ENCODE results near the gene SLC8A1.

Gene SLC8A1

GRCh38 chr2:40430776-40431599, 20.9 kb downstream of the SLC8A1 start:
- FAIRE-seq (no peak), DNase-seq (ENCODE audit: insufficient read length, low spot score) (no peak)

- no peak for DNase-seq (ENCODE audit: insufficient read length, low spot score)
- FAIRE-seq: no peak
These were observed 23.5 kb downstream of the SLC8A1 start for GRCh38 chr2:40428439-40428838.

- FAIRE-seq (no peak), DNase-seq (ENCODE audit: insufficient read length, low spot score) (no peak)
These were observed 30.1 kb downstream of the SLC8A1 start for GRCh38 chr2:40421631-40422297.

- no peak for DNase-seq (ENCODE audit: insufficient read length, low spot score)
- FAIRE-seq: no peak
These were observed 31.4 kb downstream of the SLC8A1 start for GRCh38 chr2:40420478-40420877.

- FAIRE-seq (no peak), DNase-seq (ENCODE audit: insufficient read length, low spot score) (no peak)
These were observed 32.5 kb downstream of the SLC8A1 start for GRCh38 chr2:40419364-40419762.

GRCh38 chr2:40418614-40419363, 33.1 kb downstream of the SLC8A1 start:
- no peak for FAIRE-seq
- DNase-seq (ENCODE audit: insufficient read length, low spot score): no peak

- DNase-seq (ENCODE audit: insufficient read length, low spot score): no peak
- no peak for FAIRE-seq
These were observed 35.4 kb downstream of the SLC8A1 start for GRCh38 chr2:40416486-40416885.

GRCh38 chr2:40415391-40415790, 36.5 kb downstream of the SLC8A1 start:
- DNase-seq (ENCODE audit: insufficient read length, low spot score): no peak
- FAIRE-seq: no peak

GRCh38 chr2:40412456-40412855, 39.4 kb downstream of the SLC8A1 start:
- peak; percentile 35 for DNase-seq (ENCODE audit: insufficient read length, low spot score)
- no peak for FAIRE-seq

GRCh38 chr2:40410695-40411094, 41.2 kb downstream of the SLC8A1 start:
- FAIRE-seq (no peak), DNase-seq (ENCODE audit: insufficient read length, low spot score) (no peak)

- no peak for DNase-seq (ENCODE audit: insufficient read length, low spot score)
- FAIRE-seq: no peak
These were observed 42.2 kb downstream of the SLC8A1 start for GRCh38 chr2:40409734-40410133.

GRCh38 chr2:40406485-40407289, 45.2 kb downstream of the SLC8A1 start:
- DNase-seq (ENCODE audit: insufficient read length, low spot score) (no peak), FAIRE-seq (peak; percentile 38)

- no peak for FAIRE-seq
These were observed 46.4 kb downstream of the SLC8A1 start for GRCh38 chr2:40405465-40405864.

GRCh38 chr2:40404517-40404916, 47.4 kb downstream of the SLC8A1 start:
- FAIRE-seq (no peak), DNase-seq (ENCODE audit: insufficient read length, low spot score) (no peak)

More at GRCh38 chr2:40405465-40405864, 46.4 kb downstream of the SLC8A1 start:
- no peak for DNase-seq (ENCODE audit: insufficient read length, low spot score)

- no peak for FAIRE-seq
- DNase-seq (ENCODE audit: insufficient read length, low spot score): no peak
These were observed 48.6 kb downstream of the SLC8A1 start for GRCh38 chr2:40403233-40403836.

GRCh38 chr2:40401896-40402295, 50.0 kb downstream of the SLC8A1 start:
- no peak for DNase-seq (ENCODE audit: insufficient read length, low spot score)
- peak; percentile 26 for FAIRE-seq

GRCh38 chr2:40400336-40400953, 51.4 kb downstream of the SLC8A1 start:
- DNase-seq (ENCODE audit: insufficient read length, low spot score) (no peak), FAIRE-seq (no peak)

GRCh38 chr2:40397765-40398164, 54.1 kb downstream of the SLC8A1 start:
- FAIRE-seq (no peak), DNase-seq (ENCODE audit: insufficient read length, low spot score) (no peak)

- FAIRE-seq: no peak
These were observed 55.8 kb downstream of the SLC8A1 start for GRCh38 chr2:40396124-40396523.

More at GRCh38 chr2:40396124-40396523, 55.8 kb downstream of the SLC8A1 start:
- no peak for DNase-seq (ENCODE audit: insufficient read length, low spot score)
